GM12878 (cell line): ENCODE results near the gene SMG5. TPM values are rescaled to one million over a fixed set of nuclear protein-coding genes. Genes with fewer than 3 reads are reported as not detected.

ENCODE experiments used
- ATAC-seq: fragments of 200-7000 bp; cut with Tn5 transposase; 3 replicates; pipeline ENCODE4 v1.9.1; 2020; ENCODE audit warnings: mild to moderate bottlenecking, moderate library complexity
- BruUV-seq: library from RNA; stranded (reverse); fragments of 400-500 nt; replicated peaks from 2 replicates; lab custom pipeline; 2021; lab: Mats Ljungman, UMichigan
- CTCF ChIA-PET: fragments of 300-600 bp; sonication (Branson Sonifier 250); formaldehyde crosslinking; extraction: SDS; loops from one replicate; lab custom pipeline; 2021; ENCODE audit warnings: inconsistent platforms; lab: Yijun Ruan, JAX
- POLR2A ChIA-PET: fragments of 350-600 bp; formaldehyde crosslinking; extraction: SDS; loops from one replicate; lab custom pipeline; 2021; ENCODE audit warnings: inconsistent platforms; lab: Charles Lee
- RAD21 ChIA-PET: fragments of 300-600 bp; sonication (Branson Sonifier 250); formaldehyde crosslinking; loops from one replicate; lab custom pipeline; 2023; ENCODE audit warnings: antibody characterized with exemption; ENCODE audit not compliant: unreplicated experiment; lab: Charles Lee
- SMC1A ChIA-PET: fragments of 300-600 bp; sonication (Branson Sonifier 250); formaldehyde crosslinking; loops from one replicate; lab custom pipeline; 2023; ENCODE audit not compliant: unreplicated experiment, uncharacterized antibody; lab: Charles Lee
- DNase-seq: peaks from one replicate; pipeline ENCODE4 v3.0.0-alpha.2; 2011; ENCODE audit warnings: low read depth, low spot score
- FAIRE-seq: peaks from 3 replicates; lab custom pipeline; 2011; peaks lifted over from hg19 to GRCh38; lab: Jason Lieb, UNC
- H2AFZ ChIP-seq: 2 replicates; pipeline ENCODE4 v1.6.0; 2011; ENCODE audit warnings: low read depth, low read length, control low read depth; ENCODE audit not compliant: control insufficient read depth
- H3K27ac ChIP-seq: 2 replicates; pipeline ENCODE4 v1.5.1; 2011; ENCODE audit warnings: control low read depth; ENCODE audit not compliant: control insufficient read depth, insufficient read depth
- H3K27me3 ChIP-seq, 2 experiments: replicated peaks in 1 of 2; 2 replicates each; pipeline versions ENCODE4 v1.6.0 to v1.6.1; 2011; ENCODE audit warnings: low read length in 1 of 2; ENCODE audit not compliant: control insufficient read depth in 2 of 2, insufficient read depth in 2 of 2
- H3K36me3 ChIP-seq, 2 experiments: 2 replicates each; pipeline ENCODE4 v1.5.1; 2011; ENCODE audit warnings: low read length in 1 of 2; ENCODE audit not compliant: control insufficient read depth in 2 of 2, insufficient read depth in 2 of 2
- H3K4me1 ChIP-seq: 2 replicates; pipeline ENCODE4 v1.6.1; 2011; ENCODE audit warnings: mild to moderate bottlenecking, low read length, moderate library complexity, mixed read lengths; ENCODE audit not compliant: control insufficient read depth, insufficient read depth
- H3K4me2 ChIP-seq: 2 replicates; pipeline ENCODE4 v1.6.0; 2011; ENCODE audit warnings: control low read depth; ENCODE audit not compliant: control insufficient read depth, insufficient read depth
- H3K4me3 ChIP-seq: fragments of 200-600 bp; sonication (generic); 2 replicates; pipeline ENCODE4 v1.5.1; 2016
- H3K79me2 ChIP-seq: 2 replicates; pipeline ENCODE4 v1.6.0; 2011; ENCODE audit warnings: low read length; ENCODE audit not compliant: control insufficient read depth, insufficient read depth
- H3K9ac ChIP-seq: 2 replicates; pipeline ENCODE4 v1.8.0; 2011; ENCODE audit warnings: low read length, control low read depth, mixed read lengths; ENCODE audit not compliant: control insufficient read depth, insufficient read depth
- H3K9me3 ChIP-seq: replicated peaks from 3 replicates; pipeline ENCODE4 v1.5.1; 2011; ENCODE audit warnings: mild to moderate bottlenecking, low read length; ENCODE audit not compliant: control insufficient read depth, insufficient read depth
- H4K20me1 ChIP-seq: 2 replicates; pipeline ENCODE4 v1.6.0; 2011; ENCODE audit not compliant: control insufficient read depth, insufficient read depth
- CREB1 ChIP-seq: IDR thresholded peaks from 2 replicates; pipeline ENCODE4 v1.6.1; 2012; ENCODE audit warnings: low read depth, mild to moderate bottlenecking, inconsistent platforms
- E2F8 ChIP-seq: fragments of 450-650 bp; IDR thresholded peaks from 2 replicates; pipeline ENCODE4 v1.6.1; 2018; ENCODE audit warnings: mild to moderate bottlenecking, low read depth, moderate library complexity; ENCODE audit not compliant: partially characterized antibody
- EZH2 ChIP-seq: IDR thresholded peaks from 2 replicates; pipeline ENCODE4 v1.6.1; 2012; ENCODE audit warnings: low read depth, mild to moderate bottlenecking, control low read depth, inconsistent platforms, low read length, borderline replicate concordance; ENCODE audit not compliant: control insufficient read depth
- FOS ChIP-seq: IDR thresholded peaks from 3 replicates; pipeline ENCODE4 v1.6.1; 2011; ENCODE audit warnings: borderline replicate concordance; ENCODE audit not compliant: insufficient read length; ENCODE audit errors: extremely low read depth
- KAT2A ChIP-seq: conservative IDR thresholded peaks from 2 replicates; pipeline ENCODE4 v1.6.1; 2011; ENCODE audit warnings: low read depth, low read length; ENCODE audit not compliant: control insufficient read depth
- MTA2 ChIP-seq: fragments of 450-650 bp; IDR thresholded peaks from 2 replicates; pipeline ENCODE4 v1.6.1; 2016; ENCODE audit warnings: low read depth, mild to moderate bottlenecking, moderate library complexity
- PKNOX1 ChIP-seq: fragments of 450-650 bp; IDR thresholded peaks from 2 replicates; pipeline ENCODE4 v1.6.1; 2016; ENCODE audit warnings: mild to moderate bottlenecking
- RAD21 ChIP-seq: IDR thresholded peaks from 2 replicates; pipeline ENCODE4 v1.6.1; 2011; ENCODE audit warnings: mild to moderate bottlenecking, low read depth, low read length, moderate library complexity; ENCODE audit not compliant: insufficient read depth
- STAT3 ChIP-seq: IDR thresholded peaks from 2 replicates; pipeline ENCODE4 v1.6.1; 2011; ENCODE audit warnings: low read depth, low read length, improper control_type of control experiment
- TCF3 ChIP-seq: IDR thresholded peaks from 2 replicates; pipeline ENCODE4 v1.6.1; 2012; ENCODE audit warnings: low read depth, mild to moderate bottlenecking, low read length, borderline replicate concordance; ENCODE audit not compliant: insufficient read depth
- ZBTB11 ChIP-seq: fragments of 450-650 bp; formaldehyde crosslinking; IDR thresholded peaks from 2 replicates; pipeline ENCODE4 v1.5.0; 2022; ENCODE audit warnings: mild to moderate bottlenecking, missing genetic modification characterization
- WGBS: methylation state at CpG from one replicate; pipeline ENCODE4 v1.1.6; 2016; ENCODE audit warnings: low lambda C conversion rate; ENCODE audit not compliant: insufficient replicate concordance, insufficient coverage; ENCODE audit errors: missing lambda C conversion rate; 5-methylcytosine and 5-hydroxymethylcytosine counted together
- in situ Hi-C: fragments of 300-500 bp; cut with MboI; formaldehyde crosslinking; loops from 9 replicates; pipeline ENCODE4 v1.14.3; 2018; ENCODE audit warnings: mixed read lengths
- intact Hi-C: fragments of 100-400 bp; cut with micrococcal nuclease; formaldehyde crosslinking; loops from one replicate; pipeline ENCODE4 v1.14.2; 2022; ENCODE audit not compliant: unreplicated experiment
- polyA plus RNA-seq, 11 experiments: library from polyadenylated mRNA; depleted of rRNA in 4 of 11; unstranded in 6 of 11; stranded (reverse) in 5 of 11; fragments of >200 nt; fragmentation: Nextera tagmentation in 4 of 11; fragmentation: Illumina TruSeq in 1 of 11; extraction: Ambion mirVana in 4 of 11; extraction: Trizol in 1 of 11; gene quantifications; 1 replicate in 1 of 11; 2 replicates in 10 of 11; pipeline versions ENCODE4 v1.2.1 to v1.2.3, GENCODE V29; 2011 to 2016; ENCODE audit warnings: inconsistent platforms in 2 of 11, missing spikeins in 2 of 11, low read depth in 1 of 11
- total RNA-seq, 4 experiments: library from RNA; depleted of rRNA in 3 of 4; stranded (reverse); fragments of >200 nt in 3 of 4; fragmentation: Illumina TruSeq in 1 of 4; extraction: Trizol in 1 of 4; gene quantifications; 2 replicates each; pipeline versions ENCODE4 v1.2.1 to v1.2.3, GENCODE V29; 2013 to 2021

The SMG5 gene
- total and polyA plus RNA-seq, 10 of the 15 experiments (the other 5 are each of a cell fraction or from before 2014, with no cell fraction given): 0.76 to 61.5 (median 48.8) TPM

GRCh38 chr1:156229809-156230472 is 52.7 kb downstream of the SMG5 start:
- no peaks in the 10 kb centered on the region for H3K79me2 ChIP-seq
- DNase-seq (no peak), FAIRE-seq (no peak), ATAC-seq (no peak)
- intact Hi-C loops (no loop called here), in situ Hi-C loops (no loop called here)
- no peaks in the 10 kb centered on the region for H3K27me3 ChIP-seq
- H3K9ac ChIP-seq: no peak overlapping the region
- BruUV-seq: no TSS peak
- POLR2A ChIA-PET: no interaction called here
- H3K27ac ChIP-seq: no peak overlapping the region
- no peak overlapping the region for H3K4me2 ChIP-seq
- SMC1A ChIA-PET: interaction anchor here (0.7 to 14.3 kb wide), 4 partner anchors 33 to 100 kb away, joined by 3 to 411 read pairs (median 4); partner anchors contain the start of gene SEMA4A
- peaks cover 24% of the 10 kb centered on the region for H3K4me1 ChIP-seq
- 91% methylated on average over 11 of the region's 11 CpGs for WGBS
- peaks cover 3 to 4% of the 10 kb centered on the region in 2 experiments; a peak in 3 of 4 replicates for H3K36me3 ChIP-seq
- H4K20me1 ChIP-seq: no peaks in the 10 kb centered on the region
- H3K9me3 ChIP-seq: no peaks in the 10 kb centered on the region
- no peak overlapping the region for H3K4me3 ChIP-seq
- CTCF ChIA-PET: interaction anchor here (1.0 to 14.2 kb wide), 4 partner anchors 51 to 216 kb away, joined by 3 to 502 read pairs (median 10); partner anchors contain the start of gene SEMA4A
- TF ChIP-seq PKNOX1: no peak
- TF ChIP-seq TCF3: no peak
- no peak for TF ChIP-seq FOS
- no peak for TF ChIP-seq KAT2A
- TF ChIP-seq MTA2: no peak
- TF ChIP-seq E2F8: no peak
- TF ChIP-seq ZBTB11: no peak
- no peak for TF ChIP-seq CREB1
- no peak for TF ChIP-seq RAD21
- TF ChIP-seq EZH2: no peak
- no peak for TF ChIP-seq STAT3
- RAD21 ChIA-PET: interaction anchor here (10.0 kb wide), 1 partner anchor 82 kb away, joined by 361 read pairs; the partner anchor contains the start of gene SEMA4A
- no peak overlapping the region for H2AFZ ChIP-seq
